SK-N-SH (cell line): ENCODE measurements around the gene APP. TPM values are rescaled to one million over a fixed set of nuclear protein-coding genes. Genes with fewer than 3 reads are reported as not detected.

Experiments
- CTCF ChIA-PET: fragments of 300-600, 350-600 bp; formaldehyde crosslinking; extraction: SDS; loops from one replicate; lab custom pipeline; 2021; lab: Yijun Ruan, JAX
- POLR2A ChIA-PET: fragments of 350-600 bp; sonication (Branson Sonifier 250); formaldehyde crosslinking; extraction: SDS; loops from one replicate; lab custom pipeline; 2020; ENCODE audit warnings: antibody characterized with exemption, inconsistent platforms; lab: Yijun Ruan, JAX
- DNase-seq: peaks from one replicate; pipeline ENCODE4 v3.0.0; 2012
- H2AFZ ChIP-seq: fragments of 200-600 bp; sonication (generic); 2 replicates; pipeline ENCODE4 v1.8.1; 2016; ENCODE audit warnings: antibody characterized with exemption, mild to moderate bottlenecking, low read depth
- H3F3A ChIP-seq: fragments of 200-600 bp; sonication (generic); replicated peaks from 2 replicates; pipeline ENCODE3; 2016; ENCODE audit warnings: antibody characterized with exemption, mild to moderate bottlenecking; ENCODE audit not compliant: insufficient read depth
- H3K27ac ChIP-seq, 2 experiments: fragments of 200-500 bp in 1 of 2; fragments of 200-600 bp in 1 of 2; sonication (Bioruptor generic) in 1 of 2; sonication (generic), shearing (Covaris generic) in 1 of 2; 2 replicates each; pipeline versions ENCODE4 v1.5.1 to v1.6.1; 2014 to 2016; ENCODE audit warnings: low read depth in 2 of 2, inconsistent platforms in 1 of 2, low read length in 1 of 2, mild to moderate bottlenecking in 1 of 2, mixed read lengths in 1 of 2
- H3K27me3 ChIP-seq: fragments of 200-600 bp; sonication (generic), shearing (Covaris generic); 2 replicates; pipeline ENCODE4 v1.6.1; 2016; ENCODE audit warnings: mixed run types; ENCODE audit not compliant: insufficient read depth
- H3K36me3 ChIP-seq, 2 experiments: fragments of 200-500 bp in 1 of 2; fragments of 200-600 bp in 1 of 2; sonication (Bioruptor generic) in 1 of 2; sonication (generic) in 1 of 2; replicated peaks in 1 of 2; 2 replicates each; pipeline versions ENCODE3 to v1.5.1; 2014 to 2016; ENCODE audit warnings: low read length in 1 of 2, mild to moderate bottlenecking in 1 of 2; ENCODE audit not compliant: insufficient read depth in 2 of 2, control insufficient read depth in 1 of 2
- H3K4me1 ChIP-seq, 2 experiments: fragments of 200-500 bp in 1 of 2; fragments of 200-600 bp in 1 of 2; sonication (Bioruptor generic) in 1 of 2; sonication (generic), shearing (Covaris generic) in 1 of 2; 2 replicates each; pipeline versions ENCODE4 v1.5.1 to v1.6.1; 2014 to 2016; ENCODE audit warnings: low read depth in 1 of 2, low read length in 1 of 2, mixed run types in 1 of 2; ENCODE audit not compliant: insufficient read depth in 2 of 2, control insufficient read depth in 1 of 2
- H3K4me2 ChIP-seq: fragments of 200-600 bp; sonication (generic), shearing (Covaris generic); 2 replicates; pipeline ENCODE4 v1.6.1; 2017; ENCODE audit warnings: mixed run types
- H3K4me3 ChIP-seq, 2 experiments: fragments of 200-500 bp in 1 of 2; fragments of 200-600 bp in 1 of 2; sonication (Bioruptor generic) in 1 of 2; sonication (generic), shearing (Covaris generic) in 1 of 2; 2 replicates each; pipeline versions ENCODE4 v1.5.1 to v1.8.1; 2014 to 2016; ENCODE audit warnings: low read depth in 2 of 2, inconsistent platforms in 1 of 2, low read length in 1 of 2, mild to moderate bottlenecking in 1 of 2, mixed read lengths in 1 of 2, moderate library complexity in 1 of 2
- H3K79me2 ChIP-seq: fragments of 200-600 bp; sonication (generic); 2 replicates; pipeline ENCODE4 v1.8.1; 2017; ENCODE audit warnings: mild to moderate bottlenecking; ENCODE audit not compliant: insufficient read depth
- H3K9ac ChIP-seq: fragments of 200-600 bp; sonication (generic); 2 replicates; pipeline ENCODE4 v1.6.1; 2017; ENCODE audit warnings: mixed run types
- H3K9me2 ChIP-seq: fragments of 200-600 bp; sonication (generic); 2 replicates; pipeline ENCODE4 v1.6.1; 2017; ENCODE audit warnings: mixed run types
- H3K9me3 ChIP-seq: fragments of 200-600 bp; sonication (generic); 2 replicates; pipeline ENCODE4 v1.6.1; 2017; ENCODE audit warnings: mixed run types, mild to moderate bottlenecking, moderate library complexity
- H4K20me1 ChIP-seq: fragments of 200-600 bp; sonication (generic); 2 replicates; pipeline ENCODE4 v1.6.1; 2017; ENCODE audit warnings: mild to moderate bottlenecking, mixed run types; ENCODE audit not compliant: insufficient read depth
- CHD2 ChIP-seq: fragments of 150-350 bp; IDR thresholded peaks from 2 replicates; pipeline ENCODE4 v1.6.1; 2018; ENCODE audit warnings: low read length; ENCODE audit not compliant: partially characterized antibody
- CTCF ChIP-seq: fragments of 200-600 bp; sonication (generic); IDR thresholded peaks from 2 replicates; pipeline ENCODE4 v1.6.1; 2017; ENCODE audit warnings: antibody characterized with exemption, mild to moderate bottlenecking, moderate library complexity
- ELF1 ChIP-seq: IDR thresholded peaks from 2 replicates; pipeline ENCODE4 v1.4.0; 2012
- EZH2phosphoT487 ChIP-seq: fragments of 200-600 bp; sonication (generic); IDR thresholded peaks from 2 replicates; pipeline ENCODE4 v1.6.1; 2017; ENCODE audit warnings: low read depth, mixed run types, mild to moderate bottlenecking, antibody characterized with exemption, moderate library complexity, borderline replicate concordance
- FOSL2 ChIP-seq: IDR thresholded peaks from 2 replicates; pipeline ENCODE4 v1.4.0; 2012; ENCODE audit warnings: low read depth, mild to moderate bottlenecking, moderate library complexity, borderline replicate concordance
- JUND ChIP-seq: IDR thresholded peaks from 2 replicates; pipeline ENCODE4 v1.4.0; 2012
- NFIC ChIP-seq: IDR thresholded peaks from 2 replicates; pipeline ENCODE4 v1.4.0; 2012; ENCODE audit warnings: borderline replicate concordance
- NRF1 ChIP-seq: IDR thresholded peaks from 2 replicates; pipeline ENCODE4 v1.6.1; 2012; ENCODE audit warnings: low read depth, mild to moderate bottlenecking, low read length
- PBX3 ChIP-seq: IDR thresholded peaks from 2 replicates; pipeline ENCODE4; 2012
- POLR2AphosphoS5 ChIP-seq: IDR thresholded peaks from 2 replicates; pipeline ENCODE4 v1.6.1; 2012; ENCODE audit warnings: low read depth, low read length
- RCOR1 ChIP-seq: fragments of 150-350 bp; IDR thresholded peaks from 2 replicates; pipeline ENCODE4 v1.6.1; 2017; ENCODE audit warnings: antibody characterized with exemption, low read length
- REST ChIP-seq: IDR thresholded peaks from 2 replicates; pipeline ENCODE4 v1.6.1; 2012; ENCODE audit warnings: mild to moderate bottlenecking, low read depth, low read length, moderate library complexity
- RXRA ChIP-seq: IDR thresholded peaks from 2 replicates; pipeline ENCODE4 v1.4.0; 2012; ENCODE audit warnings: low read depth, mild to moderate bottlenecking, borderline replicate concordance
- SMC3 ChIP-seq: IDR thresholded peaks from 2 replicates; pipeline ENCODE4 v1.6.1; 2012; ENCODE audit warnings: low read depth, low read length, improper control_type of control experiment
- TAF1 ChIP-seq: IDR thresholded peaks from 2 replicates; pipeline ENCODE4 v1.6.1; 2012; ENCODE audit warnings: low read depth, mild to moderate bottlenecking, low read length, moderate library complexity, borderline replicate concordance
- USF1 ChIP-seq: IDR thresholded peaks from 2 replicates; pipeline ENCODE4 v1.4.0; 2012; ENCODE audit warnings: low read depth, borderline replicate concordance
- YY1 ChIP-seq: IDR thresholded peaks from 2 replicates; pipeline ENCODE4 v1.4.0; 2012; ENCODE audit warnings: low read depth, mild to moderate bottlenecking
- ZBTB33 ChIP-seq: IDR thresholded peaks from 2 replicates; pipeline ENCODE4 v1.4.0; 2012; ENCODE audit warnings: low read depth, borderline replicate concordance
- WGBS: methylation state at CpG from one replicate; pipeline ENCODE4 v1.1.6; 2017; ENCODE audit warnings: low lambda C conversion rate; 5-methylcytosine and 5-hydroxymethylcytosine counted together
- polyA plus RNA-seq, 3 experiments: library from polyadenylated mRNA; depleted of rRNA; stranded (reverse); fragments of >200 nt; gene quantifications; 2 replicates each; pipeline ENCODE4 v1.2.3, GENCODE V29; 2012

APP gene
- polyA plus RNA-seq, 1 of the 3 experiments (the other 2 are of a cell fraction), result 780 TPM

- no peaks in the 10 kb centered on the region for H3K9me3 ChIP-seq
- no peak for DNase-seq
- no peaks in the 10 kb centered on the region for H3K36me3 ChIP-seq
- H3K4me3 ChIP-seq, result no peak overlapping the region
- H3F3A ChIP-seq, result peaks cover 5% of the 10 kb centered on the region
- H3K9ac ChIP-seq, result no peak overlapping the region
- H3K4me2 ChIP-seq, result no peak overlapping the region
- POLR2A ChIA-PET, result no interaction called here
- H2AFZ ChIP-seq, result no peak overlapping the region
- no peaks in the 10 kb centered on the region for H3K9me2 ChIP-seq
- CTCF ChIA-PET, result no interaction called here
- H4K20me1 ChIP-seq, result no peaks in the 10 kb centered on the region
- no peak for TF ChIP-seq PBX3
- TF ChIP-seq NRF1, result no peak
- TF ChIP-seq ZBTB33, result no peak
- no peak for TF ChIP-seq POLR2AphosphoS5
- no peak for TF ChIP-seq RXRA
- TF ChIP-seq SMC3, result no peak
- TF ChIP-seq RCOR1, result no peak
- no peak for TF ChIP-seq REST
- no peak for TF ChIP-seq ELF1
- no peak for TF ChIP-seq USF1
- no peak for TF ChIP-seq YY1
- TF ChIP-seq NFIC, result no peak
- no peak for TF ChIP-seq CHD2
- TF ChIP-seq EZH2phosphoT487, result no peak
- no peak for TF ChIP-seq FOSL2
- no peak for TF ChIP-seq CTCF
- no peak for TF ChIP-seq JUND
- no peak for TF ChIP-seq TAF1
- H3K27ac ChIP-seq, result no peak overlapping the region
- no peaks in the 10 kb centered on the region; the same call in 1 of the 2 replicates for H3K27me3 ChIP-seq
- peaks cover 0 to 3% of the 10 kb centered on the region in 2 experiments; a peak in 2 of 4 replicates for H3K4me1 ChIP-seq
- H3K79me2 ChIP-seq, result no peaks in the 10 kb centered on the region
- 54% methylated on average over 4 of the region's 4 CpGs for WGBS
Observed at GRCh38 chr21:25838809-25839208, 331.8 kb downstream of the APP start.
